ENCODE data around the gene CACNB4. TPM values are rescaled to one million over a fixed set of nuclear protein-coding genes. Genes with fewer than 3 reads are reported as not detected.

The CACNB4 gene
- total RNA-seq, 2 experiments from 2014 or later = 0.34 to 0.41 TPM

GRCh38 chr2:151872463-151872862, 226.4 kb downstream of the CACNB4 start:
- no peak overlapping the region for H3K4me3 Mint-ChIP-seq
- peaks cover 1% of the 10 kb centered on the region for H3K9me3 Mint-ChIP-seq
- H3K4me1 Mint-ChIP-seq (ENCODE audit: low read depth) = no peaks in the 10 kb centered on the region
- no peak for TF ChIP-seq CTCF (IDR thresholded peaks at IDR 0.05)
- ATAC-seq = no peak
- peaks cover 2% of the 10 kb centered on the region for H3K27me3 Mint-ChIP-seq
- DNase-seq = no peak
- H3K27ac Mint-ChIP-seq = no peak overlapping the region
- H3K36me3 Mint-ChIP-seq (ENCODE audit: low read depth) = no peaks in the 10 kb centered on the region
- CTCF ChIA-PET = no interaction called here
- POLR2A ChIA-PET = interaction anchor here (0.6 kb wide), 1 partner anchor 80 kb away, joined by 3 read pairs; no protein-coding TSS in a partner anchor
- intact Hi-C loops (cut with micrococcal nuclease) = no loop called here

- no peak for TF ChIP-seq CTCF (IDR thresholded peaks at IDR 0.05)
- DNase-seq (no peak), ATAC-seq (no peak)
- Mint-ChIP-seq H3K4me1 (ENCODE audit: low read depth) (no peaks in the 10 kb centered on the region), H3K36me3 (ENCODE audit: low read depth) (no peaks in the 10 kb centered on the region), H3K9me3 (no peaks in the 10 kb centered on the region), H3K4me3 (no peak overlapping the region), H3K27ac (no peak overlapping the region), H3K27me3 (peaks cover 4% of the 10 kb centered on the region)
- intact Hi-C loops (cut with micrococcal nuclease) = no loop called here
- ChIA-PET CTCF (no interaction called here), POLR2A (no interaction called here)
Observed at GRCh38 chr2:151869291-151869690, 229.6 kb downstream of the CACNB4 start.

GRCh38 chr2:151862700-151863099, 236.1 kb downstream of the CACNB4 start:
- ATAC-seq (no peak), DNase-seq (no peak)
- H3K9me3 Mint-ChIP-seq = no peaks in the 10 kb centered on the region
- H3K27me3 Mint-ChIP-seq = peaks cover 3% of the 10 kb centered on the region
- no peak overlapping the region for H3K4me3 Mint-ChIP-seq
- ChIA-PET POLR2A (no interaction called here), CTCF (no interaction called here)
- intact Hi-C loops (cut with micrococcal nuclease) = no loop called here
- H3K27ac Mint-ChIP-seq = no peak overlapping the region
- TF ChIP-seq CTCF (IDR thresholded peaks at IDR 0.05) = no peak
- H3K4me1 Mint-ChIP-seq (ENCODE audit: low read depth) = no peaks in the 10 kb centered on the region
- no peaks in the 10 kb centered on the region for H3K36me3 Mint-ChIP-seq (ENCODE audit: low read depth)

- DNase-seq (no peak), ATAC-seq (no peak)
- H3K36me3 Mint-ChIP-seq (ENCODE audit: low read depth) = no peaks in the 10 kb centered on the region
- H3K4me1 Mint-ChIP-seq (ENCODE audit: low read depth) = no peaks in the 10 kb centered on the region
- POLR2A ChIA-PET = no interaction called here
- H3K9me3 Mint-ChIP-seq = no peaks in the 10 kb centered on the region
- peaks cover 2% of the 10 kb centered on the region for H3K27me3 Mint-ChIP-seq
- intact Hi-C loops (cut with micrococcal nuclease) = no loop called here
- H3K27ac Mint-ChIP-seq = no peak overlapping the region
- TF ChIP-seq CTCF (IDR thresholded peaks at IDR 0.05) = no peak
- CTCF ChIA-PET = no interaction called here
- H3K4me3 Mint-ChIP-seq = no peak overlapping the region
Observed at GRCh38 chr2:151861174-151861573, 237.7 kb downstream of the CACNB4 start.

- Mint-ChIP-seq H3K9me3 (no peaks in the 10 kb centered on the region), H3K4me3 (no peak overlapping the region), H3K27me3 (peaks cover 2% of the 10 kb centered on the region), H3K36me3 (ENCODE audit: low read depth) (no peaks in the 10 kb centered on the region), H3K27ac (no peak overlapping the region), H3K4me1 (ENCODE audit: low read depth) (no peaks in the 10 kb centered on the region)
- no peak for TF ChIP-seq CTCF (IDR thresholded peaks at IDR 0.05)
- intact Hi-C loops (cut with micrococcal nuclease) = no loop called here
- ATAC-seq (no peak), DNase-seq (no peak)
- CTCF ChIA-PET = no interaction called here
- POLR2A ChIA-PET = no interaction called here
Observed at GRCh38 chr2:151860613-151861146, 238.2 kb downstream of the CACNB4 start.
